Gastroesophageal sphincter (tissue), 3 donors: ENCODE data around the gene FAM193B.

Experiments used
- EP300 ChIP-seq: sonication (generic); formaldehyde crosslinking; IDR thresholded peaks from one replicate; pipeline ENCODE4 v1.6.1; 2017; ENCODE audit warnings: antibody characterized with exemption, mild to moderate bottlenecking
- POLR2A ChIP-seq, 2 donors: fragments of 450-650 bp; IDR thresholded peaks; one replicate each; pipeline ENCODE4 v1.6.1; 2017; ENCODE audit warnings: antibody characterized with exemption in 2 of 2, mild to moderate bottlenecking in 2 of 2, moderate library complexity in 1 of 2
- POLR2AphosphoS5 ChIP-seq: sonication (generic); formaldehyde crosslinking; IDR thresholded peaks from one replicate; pipeline ENCODE4 v1.6.1; 2017; ENCODE audit warnings: antibody characterized with exemption
- TF ChIP-seq, protein P1 (sequence below), 4 experiments: fragments of 200-600 bp in 2 of 4; fragments of 450-650 bp in 2 of 4; sonication (generic) in 1 of 4; IDR thresholded peaks; one replicate each; pipeline ENCODE4 v1.5.1; 2017 to 2019; ENCODE audit warnings: antibody characterized with exemption in 4 of 4, mild to moderate bottlenecking in 2 of 4, moderate library complexity in 2 of 4

DNA sequence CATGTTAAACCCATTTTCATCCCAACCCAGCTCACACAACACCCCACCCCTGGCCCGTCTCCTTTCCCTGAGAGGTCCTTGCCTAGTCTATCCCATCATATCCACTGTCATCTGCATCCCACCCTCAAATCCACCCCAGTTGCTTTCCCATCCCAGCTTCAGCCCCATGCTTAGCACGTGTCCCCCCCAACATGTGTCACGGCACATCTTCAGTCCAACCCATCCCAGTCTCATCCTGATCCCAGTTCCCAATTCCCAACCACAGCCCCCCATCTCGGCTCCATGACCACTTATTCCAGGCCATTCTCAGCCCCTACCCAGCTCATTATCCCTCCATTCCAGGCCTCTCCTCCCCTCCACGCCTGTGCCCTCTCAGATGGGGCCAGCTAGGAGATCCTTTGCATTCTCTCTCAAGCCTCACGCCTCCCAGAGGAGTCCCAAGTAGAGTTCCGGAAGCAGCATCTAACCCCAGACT is 80.3 kb downstream of the FAM193B start:
- no peak for TF ChIP-seq POLR2AphosphoS5
- TF ChIP-seq, protein P1, sequence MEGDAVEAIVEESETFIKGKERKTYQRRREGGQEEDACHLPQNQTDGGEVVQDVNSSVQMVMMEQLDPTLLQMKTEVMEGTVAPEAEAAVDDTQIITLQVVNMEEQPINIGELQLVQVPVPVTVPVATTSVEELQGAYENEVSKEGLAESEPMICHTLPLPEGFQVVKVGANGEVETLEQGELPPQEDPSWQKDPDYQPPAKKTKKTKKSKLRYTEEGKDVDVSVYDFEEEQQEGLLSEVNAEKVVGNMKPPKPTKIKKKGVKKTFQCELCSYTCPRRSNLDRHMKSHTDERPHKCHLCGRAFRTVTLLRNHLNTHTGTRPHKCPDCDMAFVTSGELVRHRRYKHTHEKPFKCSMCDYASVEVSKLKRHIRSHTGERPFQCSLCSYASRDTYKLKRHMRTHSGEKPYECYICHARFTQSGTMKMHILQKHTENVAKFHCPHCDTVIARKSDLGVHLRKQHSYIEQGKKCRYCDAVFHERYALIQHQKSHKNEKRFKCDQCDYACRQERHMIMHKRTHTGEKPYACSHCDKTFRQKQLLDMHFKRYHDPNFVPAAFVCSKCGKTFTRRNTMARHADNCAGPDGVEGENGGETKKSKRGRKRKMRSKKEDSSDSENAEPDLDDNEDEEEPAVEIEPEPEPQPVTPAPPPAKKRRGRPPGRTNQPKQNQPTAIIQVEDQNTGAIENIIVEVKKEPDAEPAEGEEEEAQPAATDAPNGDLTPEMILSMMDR (IDR thresholded peaks at IDR 0.05), result no peak
- no peak for TF ChIP-seq POLR2A (IDR thresholded peaks at IDR 0.05)
- no peak for TF ChIP-seq EP300
